Erythroblast (primary cell): ENCODE data around the gene CHD5.

Source experiments
- GATA1 ChIP-seq: IDR thresholded peaks from 2 replicates; pipeline ENCODE4 v1.6.1; 2011; ENCODE audit warnings: low read depth, mild to moderate bottlenecking, control low read depth, low read length, moderate library complexity
- POLR2A ChIP-seq: IDR thresholded peaks from 2 replicates; pipeline ENCODE4 v1.6.1; 2011; ENCODE audit warnings: mild to moderate bottlenecking, low read length

DNA sequence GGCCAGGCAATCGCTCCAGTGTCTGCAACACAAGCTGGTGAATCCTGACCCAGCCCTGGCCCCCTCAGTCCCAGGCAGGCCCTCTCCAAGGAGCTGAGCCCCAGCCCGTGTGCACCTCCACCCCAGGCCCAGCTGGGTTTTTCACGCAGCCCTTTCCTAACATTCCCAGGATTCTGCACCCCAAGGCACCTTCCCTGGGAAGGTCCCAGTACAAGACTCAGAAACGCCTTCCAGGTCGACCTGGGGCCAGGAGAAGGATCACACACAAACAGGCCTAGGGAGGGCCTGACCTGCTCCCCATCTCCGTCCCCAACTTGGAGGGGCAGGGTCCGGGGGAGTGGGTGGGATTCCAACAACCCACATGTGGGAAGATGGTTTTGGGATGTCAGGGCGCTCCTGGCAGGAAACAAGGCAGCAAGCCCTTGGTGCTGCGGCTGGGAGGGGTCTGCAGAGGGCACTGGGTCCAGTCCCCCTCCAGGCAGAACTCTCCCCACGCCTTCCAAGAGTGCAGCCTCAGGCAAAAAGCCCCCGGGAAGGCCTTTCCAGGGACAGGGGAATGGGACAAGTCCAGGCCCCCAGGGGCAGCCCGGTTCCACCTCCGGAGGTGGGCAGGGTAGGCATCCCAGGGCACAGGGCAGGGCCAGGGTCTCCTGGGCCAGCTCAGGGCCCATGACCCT lies 76.1 kb downstream of the CHD5 start:
- no peak for TF ChIP-seq POLR2A
- TF ChIP-seq GATA1 = no peak
